GM21717 (cell line): ENCODE measurements around the gene PHACTR3.

ENCODE experiments used
- ATAC-seq: cut with Tn5 transposase; IDR thresholded peaks from one replicate; pipeline ENCODE4 v1.9.1; 2021; ENCODE audit warnings: mild to moderate bottlenecking, moderate library complexity; ENCODE audit not compliant: unreplicated experiment

PHACTR3 gene

DNA sequence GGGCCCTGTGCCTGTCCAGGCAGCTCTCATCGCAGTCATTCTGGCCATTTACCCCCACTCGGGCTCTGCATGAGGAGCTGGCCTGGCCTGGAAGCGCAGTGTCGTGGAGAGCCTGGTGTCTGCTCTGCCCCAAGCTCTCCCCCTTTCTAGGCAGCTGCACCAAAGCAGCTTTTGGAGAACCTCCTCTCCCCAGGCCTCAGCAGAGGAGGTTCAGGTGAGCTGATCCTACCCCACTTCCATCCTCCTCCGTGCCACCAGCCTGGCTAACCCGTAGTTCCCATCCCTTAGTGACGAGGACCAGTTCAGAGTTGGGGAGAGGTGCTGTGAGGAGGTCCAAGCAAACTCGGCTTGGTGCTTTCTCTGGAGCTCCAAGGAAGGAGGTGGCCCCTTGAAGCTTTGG is 30.5 kb upstream of the PHACTR3 start:
- no peak for ATAC-seq

DNA sequence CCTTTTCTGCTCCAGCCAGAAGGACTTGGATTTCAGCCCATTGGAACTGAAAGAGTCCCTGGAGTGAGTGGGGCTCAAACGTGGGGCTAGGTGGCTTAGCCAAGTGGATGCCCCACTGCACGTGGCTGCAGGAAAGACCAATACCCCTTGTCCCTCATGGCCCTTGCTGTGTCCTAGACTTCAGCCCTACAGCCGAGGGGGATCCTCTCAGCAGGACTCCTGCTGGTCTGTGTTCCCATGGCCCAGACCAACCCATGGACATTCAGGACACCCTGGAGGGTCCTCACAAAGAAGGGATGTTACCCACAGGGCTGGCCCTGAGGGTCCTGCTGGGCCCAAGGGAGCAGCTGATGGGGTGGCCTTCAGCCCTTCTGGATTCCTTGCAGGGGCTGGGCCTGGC is 30.0 kb upstream of the PHACTR3 start:
- no peak for ATAC-seq

DNA sequence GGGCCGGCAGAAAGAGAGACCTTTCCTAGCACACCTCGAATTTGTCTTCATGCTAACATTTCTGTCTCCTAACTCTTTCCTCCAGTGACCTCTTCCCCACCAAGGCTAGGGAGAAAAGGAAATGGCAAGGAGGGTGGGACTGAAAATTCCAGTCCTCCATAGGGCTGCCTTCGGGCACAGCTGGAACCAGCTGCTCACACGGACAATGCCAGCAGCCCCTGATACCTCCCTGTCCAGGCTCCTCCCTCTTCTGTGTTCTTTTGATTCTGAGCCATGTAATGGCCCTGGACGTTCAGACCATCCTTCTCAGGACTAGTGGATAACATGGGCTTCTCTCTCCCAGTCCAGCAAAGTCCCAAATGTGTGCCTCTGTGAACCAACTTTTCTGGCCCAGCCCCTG is 29.1 kb upstream of the PHACTR3 start:
- ATAC-seq = no peak

DNA sequence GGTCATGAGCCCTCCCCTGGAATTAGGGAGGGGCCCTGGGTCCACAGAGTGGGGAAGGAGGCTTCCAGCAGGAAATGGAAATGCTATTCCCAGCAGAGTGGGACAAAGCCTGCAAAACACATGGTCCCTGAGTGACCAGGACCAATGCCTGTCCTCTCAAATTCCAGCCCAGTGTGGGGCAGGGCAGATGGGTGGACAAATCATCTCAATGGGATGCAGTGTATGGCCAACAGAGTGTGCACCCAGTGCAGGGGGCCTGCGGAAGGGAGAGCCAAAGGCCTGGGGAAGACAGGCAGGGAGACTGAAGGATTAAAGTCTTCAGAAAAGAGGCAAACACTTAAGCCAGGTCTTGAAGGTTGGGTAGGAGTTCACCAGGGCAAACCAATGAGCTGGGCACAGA is 28.7 kb upstream of the PHACTR3 start:
- ATAC-seq = no peak

DNA sequence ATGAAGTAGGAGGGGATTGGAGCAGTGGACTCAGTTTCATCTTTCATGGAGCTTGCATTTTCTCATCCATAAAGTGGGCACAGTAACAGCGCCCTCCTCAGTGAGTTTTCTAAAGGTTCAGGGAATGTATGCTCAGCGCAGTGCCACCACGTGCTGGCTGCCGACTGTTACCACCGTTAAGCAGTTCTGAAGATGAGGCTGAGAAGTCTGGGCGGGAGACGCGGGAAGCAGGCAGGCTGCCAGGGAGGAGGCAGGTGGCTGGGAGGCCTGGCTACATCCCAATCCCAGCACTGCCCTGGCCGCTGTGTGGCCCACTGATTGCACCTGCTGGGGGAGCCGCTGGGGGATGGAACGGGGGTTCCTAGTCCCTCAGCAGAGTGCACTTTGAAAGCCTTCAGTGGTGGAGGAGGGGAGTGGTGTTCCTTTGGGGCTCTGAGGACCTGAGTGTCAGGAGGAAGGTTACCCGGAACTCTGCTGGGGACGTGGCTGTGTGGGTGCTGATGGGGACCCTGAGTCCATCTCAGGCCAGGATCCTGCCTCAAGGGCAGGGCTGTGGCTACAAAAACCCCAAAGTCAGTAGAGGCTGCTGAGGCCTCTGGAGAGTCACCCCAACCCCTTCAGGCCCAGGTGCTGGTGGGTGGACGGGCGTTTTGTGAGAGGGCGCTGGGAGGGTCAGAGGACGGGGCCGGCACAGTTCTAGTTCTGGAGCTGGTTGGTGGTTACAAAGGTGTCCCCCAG is 28.0 kb upstream of the PHACTR3 start:
- ATAC-seq = no peak

DNA sequence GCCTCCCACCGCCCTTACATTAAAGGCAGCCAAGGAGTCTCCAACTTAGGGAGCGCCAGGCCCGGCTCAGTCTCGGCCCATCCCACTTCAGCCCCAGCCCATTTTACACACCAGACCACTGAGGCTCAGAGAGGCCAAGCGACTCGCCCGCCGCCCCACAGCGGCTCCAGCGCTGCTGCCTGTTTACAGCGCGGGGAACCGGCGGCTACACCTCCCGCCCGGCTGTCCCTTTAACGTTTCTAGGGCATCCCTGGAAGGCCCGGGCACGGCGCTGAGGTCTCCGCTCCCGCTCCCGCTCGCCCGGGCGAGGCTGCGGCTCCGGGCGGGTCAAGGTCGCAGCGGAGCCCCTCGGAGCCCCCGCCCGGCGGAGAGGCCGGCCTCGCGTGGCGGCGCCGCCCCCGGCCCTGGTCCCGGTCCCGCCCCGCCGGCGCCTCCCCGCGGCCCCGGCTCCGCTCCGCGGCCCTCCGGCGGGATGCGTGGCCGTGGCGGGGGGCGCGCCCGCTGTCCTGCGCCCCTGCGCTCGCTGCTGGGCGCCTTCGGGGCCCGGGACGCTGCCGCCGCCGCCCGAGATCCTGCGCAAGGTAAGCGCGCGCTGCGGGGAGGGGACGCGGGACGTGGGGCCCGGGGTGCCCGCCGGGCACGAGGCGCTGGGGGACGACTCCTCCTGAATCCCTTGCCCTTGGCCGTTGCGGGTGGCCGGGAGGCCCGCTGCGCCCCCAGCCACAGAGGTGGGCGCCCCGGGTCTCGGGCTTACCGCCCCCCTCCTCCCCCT is 27.1 kb upstream of the PHACTR3 start:
- no peak for ATAC-seq

DNA sequence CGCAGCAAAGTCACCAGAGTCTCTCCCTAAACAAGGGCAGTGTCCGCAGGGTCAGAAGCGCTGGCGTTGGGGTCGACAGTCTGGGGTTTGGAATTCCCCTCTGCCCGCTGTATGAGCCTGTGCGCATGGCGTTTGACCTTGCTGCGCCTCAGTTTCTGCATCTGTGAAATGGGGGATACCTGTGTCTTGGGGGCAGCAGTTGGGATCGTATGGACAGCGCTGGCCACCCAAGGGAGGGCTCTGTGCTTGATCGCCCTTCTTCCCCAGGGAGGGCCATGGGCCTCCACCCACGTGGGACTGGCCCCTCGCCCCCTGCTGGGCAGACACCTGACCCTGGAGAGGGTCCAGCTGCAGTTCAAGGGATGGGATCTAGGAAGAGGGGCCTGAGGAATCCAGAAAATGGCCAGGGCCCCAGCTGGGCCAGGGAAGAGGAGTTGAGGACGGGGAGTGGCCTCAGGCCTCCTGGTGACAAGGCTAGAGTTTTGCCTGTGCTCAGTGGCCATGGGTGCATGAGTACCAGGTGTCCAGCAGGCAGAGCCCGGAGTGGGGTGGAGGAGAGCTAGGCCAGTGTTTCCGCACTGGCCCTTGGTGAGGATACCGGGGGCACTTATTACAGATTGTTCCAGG is 26.4 kb upstream of the PHACTR3 start:
- ATAC-seq = no peak

DNA sequence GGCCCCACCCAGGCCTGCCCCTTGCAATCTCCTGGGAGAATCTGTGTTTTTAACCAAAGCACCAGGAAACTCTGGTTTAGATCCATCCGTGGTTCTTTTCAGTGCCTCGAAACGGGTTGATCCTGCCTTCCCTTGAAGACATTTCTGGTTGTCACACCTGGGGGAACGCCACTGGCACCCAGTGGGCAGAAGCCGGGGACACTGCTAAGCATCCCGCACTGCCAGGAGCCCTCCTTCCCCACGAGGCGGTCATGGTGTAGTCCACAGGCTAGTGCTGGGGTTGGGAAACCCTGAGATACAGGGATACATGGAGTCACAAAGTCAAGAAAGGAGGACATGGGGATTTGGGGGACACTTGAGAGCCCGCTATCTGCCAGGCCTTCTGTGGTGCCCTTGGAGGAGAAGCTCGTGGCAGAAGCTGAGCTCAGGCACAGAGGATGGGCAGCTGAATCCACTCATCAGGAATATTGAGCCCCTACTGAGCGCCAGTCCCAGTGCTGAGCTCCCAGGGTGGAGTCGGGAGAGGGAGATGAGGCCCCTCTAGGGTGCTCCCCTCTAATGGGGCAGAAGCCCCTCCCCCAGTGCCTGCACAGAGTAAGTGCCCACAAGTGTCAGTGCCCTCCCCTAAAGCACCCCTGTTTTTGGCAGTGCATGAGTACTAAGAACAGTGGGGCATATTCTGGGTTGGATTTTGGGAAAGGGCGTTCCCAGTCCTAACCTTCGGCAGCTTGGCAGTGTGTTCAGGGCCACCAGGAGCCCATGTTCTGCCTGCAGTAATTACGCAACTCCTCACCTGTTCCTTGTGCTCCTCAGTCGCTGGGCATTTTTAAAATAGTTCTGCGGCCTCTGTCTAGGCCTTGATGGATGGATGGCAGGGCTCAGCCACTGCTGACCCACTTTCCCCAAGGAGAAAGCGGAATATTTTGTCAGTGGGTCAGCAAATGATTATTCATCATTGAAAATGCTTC is 25.6 kb upstream of the PHACTR3 start:
- no peak for ATAC-seq

DNA sequence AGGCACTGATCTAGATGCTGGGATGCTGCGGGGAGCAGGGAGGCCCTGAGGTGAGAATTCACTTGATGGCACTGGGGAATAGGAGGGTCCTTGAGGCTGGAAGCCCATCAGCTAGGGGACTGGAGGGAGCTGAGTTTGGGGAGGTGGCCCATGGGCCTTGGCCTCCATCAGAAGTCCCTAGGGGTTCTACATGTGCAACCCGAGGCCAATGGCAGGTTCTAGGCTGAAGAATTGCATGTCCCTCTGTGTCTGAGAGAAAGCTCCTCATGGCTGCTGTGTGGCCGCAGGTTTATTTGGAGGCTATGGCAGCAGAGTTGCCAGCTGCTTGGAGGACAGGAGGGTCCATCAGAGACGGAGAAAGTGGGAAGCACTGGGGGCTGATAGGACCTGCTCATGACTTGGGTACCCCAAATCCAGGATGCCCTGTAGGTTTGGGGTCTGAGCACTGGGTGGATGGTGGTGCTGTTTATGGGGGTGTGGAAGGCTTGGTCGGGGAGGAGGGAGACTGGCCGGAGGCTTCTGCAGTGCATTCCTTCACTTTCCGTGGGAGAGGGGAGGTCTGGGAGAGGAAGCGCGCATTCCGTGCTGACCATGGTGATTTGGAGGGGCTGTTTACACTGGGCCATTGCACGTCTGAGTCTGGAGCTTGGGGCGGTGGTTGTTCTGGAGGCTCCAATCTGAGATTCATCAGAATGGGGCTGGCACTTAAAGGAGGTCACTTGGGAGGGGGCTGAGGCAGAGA is 24.8 kb upstream of the PHACTR3 start:
- no peak for ATAC-seq

DNA sequence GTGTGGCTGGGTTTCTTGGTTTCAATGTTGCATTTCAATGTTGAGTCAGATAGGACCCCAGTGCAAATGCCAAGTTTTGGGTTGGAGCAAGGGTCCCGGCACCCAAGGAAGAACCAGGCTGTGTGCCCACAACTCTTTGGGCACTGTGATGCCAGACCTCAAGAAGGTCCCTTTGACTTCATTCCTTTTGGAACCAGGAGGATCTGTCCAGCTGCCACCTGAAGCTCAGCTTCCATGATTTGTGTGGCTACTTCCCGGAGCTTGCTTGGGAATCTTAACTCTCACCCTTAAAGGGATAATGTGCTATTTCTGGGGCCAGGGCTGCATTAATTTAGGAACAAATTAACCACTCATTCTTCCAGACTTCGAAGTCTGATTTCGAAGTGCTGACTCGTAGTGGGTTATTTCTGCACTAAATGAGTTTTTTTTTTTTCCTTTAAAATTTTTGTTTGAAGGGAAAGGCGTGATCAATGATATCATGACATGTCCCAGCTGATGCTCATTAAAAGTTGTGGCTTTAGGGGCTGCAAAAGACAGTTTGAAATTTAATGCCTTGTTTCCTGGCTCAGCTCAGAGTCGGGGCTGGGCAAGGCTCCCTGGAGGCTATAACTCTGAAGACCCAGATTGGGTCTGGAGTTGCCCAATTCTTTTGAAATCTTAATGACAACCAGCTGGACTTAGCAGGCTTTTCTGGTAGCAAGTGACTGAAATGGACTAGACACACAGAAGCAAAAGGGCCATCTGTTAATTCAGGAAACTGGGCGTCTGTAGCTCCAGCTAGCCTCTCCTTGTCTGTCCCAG is 24.0 kb upstream of the PHACTR3 start:
- no peak for ATAC-seq

DNA sequence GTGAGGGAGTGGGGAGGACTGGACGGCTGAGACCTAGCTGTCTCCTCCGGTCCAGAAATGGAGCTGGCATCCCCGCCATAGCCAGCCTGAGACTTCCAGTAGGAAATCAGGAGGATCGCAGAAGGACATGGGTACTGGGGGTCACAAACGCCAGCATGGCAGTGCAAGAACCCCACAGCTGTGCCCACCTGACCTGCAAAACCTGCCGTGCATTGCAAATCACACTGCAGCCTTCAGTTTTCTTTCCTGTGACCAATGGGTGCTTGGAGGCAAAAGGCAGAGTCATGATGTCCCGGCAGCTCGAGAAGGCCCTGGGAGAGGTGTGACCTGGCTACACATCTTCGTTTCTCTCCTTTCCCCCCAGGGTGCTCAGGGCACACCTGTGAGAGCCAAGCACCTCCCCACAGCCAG is 23.3 kb upstream of the PHACTR3 start:
- no peak for ATAC-seq

DNA sequence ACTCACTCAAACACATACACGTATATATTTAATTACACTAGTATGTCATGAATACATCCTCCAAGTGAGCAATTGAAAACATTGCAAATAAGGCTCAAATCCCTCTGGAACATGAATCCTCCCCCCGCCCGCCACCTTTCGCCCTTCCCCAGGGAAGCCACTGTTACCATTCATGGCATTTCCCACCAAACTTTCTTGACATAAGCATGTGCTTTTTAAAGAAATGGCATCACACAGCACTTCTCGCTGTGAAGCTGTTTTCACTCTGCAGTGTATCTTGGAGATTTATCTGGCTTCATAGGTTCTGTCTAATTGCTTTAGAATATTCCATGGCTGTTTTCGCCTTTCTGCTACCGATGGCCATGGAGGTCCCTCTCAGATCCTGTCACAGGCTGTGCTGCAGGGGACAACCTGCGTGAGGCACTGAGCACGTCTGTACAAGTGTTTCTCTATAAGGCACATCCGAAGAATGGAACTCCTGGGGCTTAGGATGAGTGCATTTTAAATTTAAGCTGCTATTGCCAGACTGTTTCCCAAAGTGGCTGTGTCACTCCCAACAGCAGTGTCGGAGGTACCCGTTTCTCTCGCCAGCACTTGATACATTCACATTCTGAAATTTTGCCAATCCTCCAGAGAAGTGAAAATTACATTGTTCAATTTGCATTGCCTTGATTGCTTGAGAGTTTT is 22.2 kb upstream of the PHACTR3 start:
- no peak for ATAC-seq

DNA sequence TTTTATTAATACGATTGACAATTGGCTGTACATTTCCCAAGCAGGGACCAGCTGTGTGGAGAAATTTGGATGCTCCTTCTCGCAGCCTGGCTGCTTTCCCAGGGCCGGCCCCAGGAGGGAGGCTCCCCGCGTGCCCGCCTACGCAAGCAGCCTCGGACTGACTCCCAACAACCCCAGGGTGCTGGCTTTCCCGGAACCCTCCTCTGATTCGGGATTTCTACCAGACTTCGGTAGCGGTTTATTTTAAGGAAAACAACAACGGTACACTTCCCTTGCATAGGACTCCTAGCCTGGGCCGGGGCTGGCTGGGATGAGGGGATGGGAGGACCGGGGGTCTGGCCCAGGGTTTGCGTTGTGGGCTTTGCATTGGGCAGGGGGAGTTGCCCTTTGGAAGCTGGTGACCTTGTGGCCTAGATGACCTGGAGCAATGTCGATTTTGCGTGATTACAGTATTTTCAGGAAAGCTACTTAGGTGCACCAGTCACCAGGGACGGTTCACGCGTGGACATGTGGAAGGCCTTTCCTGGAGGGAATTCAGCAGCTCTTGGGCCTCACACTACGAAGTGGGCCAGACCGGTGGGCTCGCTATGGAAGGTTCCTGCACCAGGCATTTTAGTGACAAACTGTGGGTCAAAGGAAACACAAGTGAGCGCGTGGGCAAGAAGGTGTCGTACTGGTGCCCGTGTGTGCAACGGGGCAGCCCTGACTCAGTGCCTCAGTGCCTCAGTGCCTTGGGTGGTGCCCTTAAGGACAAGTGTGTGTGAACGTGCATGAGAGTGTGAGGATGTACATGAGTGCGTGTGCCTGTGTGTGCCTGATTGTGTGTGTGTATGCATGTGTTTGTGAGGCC is 20.7 kb upstream of the PHACTR3 start:
- ATAC-seq = no peak

DNA sequence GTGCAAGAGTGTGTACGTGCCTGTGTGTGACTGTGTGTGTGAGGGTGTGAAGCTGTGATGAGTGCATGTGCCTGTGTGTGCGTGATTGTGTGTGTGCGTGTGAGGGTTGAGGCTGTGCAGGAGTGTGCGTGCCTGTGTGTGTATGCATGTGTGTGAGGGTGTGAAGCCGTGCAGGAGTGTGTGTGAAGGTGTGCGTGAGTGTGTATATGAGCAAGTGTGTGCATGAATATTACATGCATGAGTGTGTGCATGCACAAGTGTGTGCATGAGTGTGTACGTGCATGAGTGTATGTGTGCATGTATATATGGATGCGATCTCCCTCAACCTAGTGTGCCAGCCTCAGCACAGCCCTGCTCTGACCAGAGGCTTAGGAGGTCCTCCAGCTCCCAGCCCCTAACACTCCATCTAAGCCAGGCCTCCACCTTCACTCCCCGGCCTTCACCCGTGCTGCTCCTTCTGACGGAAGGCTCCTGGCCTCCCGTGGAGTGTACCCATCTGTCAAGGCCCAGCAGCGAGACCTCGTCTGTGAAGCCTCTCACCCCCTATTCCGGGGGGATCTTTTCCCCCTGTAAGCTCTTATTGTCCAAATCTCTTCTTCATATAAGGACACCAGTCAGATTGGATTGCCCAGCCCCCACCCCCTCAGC is 19.9 kb upstream of the PHACTR3 start:
- ATAC-seq = no peak

DNA sequence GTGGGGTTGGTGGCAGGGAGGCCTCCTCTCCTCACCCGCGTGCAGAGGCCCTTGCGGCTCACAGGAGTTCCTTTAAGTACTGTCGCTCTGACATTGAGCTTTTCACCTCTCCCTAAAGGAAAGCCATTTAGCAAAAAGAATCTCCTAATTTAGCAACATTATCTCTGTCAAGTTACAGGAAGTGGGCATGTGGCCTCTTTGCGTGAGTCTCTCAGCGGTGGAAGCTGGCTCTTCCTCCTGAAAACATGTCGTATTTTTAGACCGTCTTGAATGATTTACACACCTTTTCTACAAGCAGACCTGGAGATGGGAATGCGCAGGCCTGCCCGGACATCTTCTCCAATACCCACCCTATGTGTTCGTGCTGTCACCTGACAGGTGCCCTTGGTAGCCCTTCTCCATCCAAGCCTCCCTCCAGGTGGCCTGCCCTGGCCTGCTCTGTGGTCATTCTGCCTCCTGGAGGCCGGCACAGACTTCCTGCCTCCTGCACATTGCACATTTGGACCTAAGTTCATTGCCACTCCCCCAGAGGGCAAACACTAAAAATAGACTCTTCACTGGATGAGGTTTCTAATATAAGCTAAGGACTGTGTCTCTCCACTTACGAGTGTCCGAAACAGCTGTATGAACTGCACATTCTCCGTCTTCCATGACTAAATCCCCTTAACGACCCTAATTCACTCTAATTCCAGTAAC is 18.5 kb upstream of the PHACTR3 start:
- no peak for ATAC-seq

DNA sequence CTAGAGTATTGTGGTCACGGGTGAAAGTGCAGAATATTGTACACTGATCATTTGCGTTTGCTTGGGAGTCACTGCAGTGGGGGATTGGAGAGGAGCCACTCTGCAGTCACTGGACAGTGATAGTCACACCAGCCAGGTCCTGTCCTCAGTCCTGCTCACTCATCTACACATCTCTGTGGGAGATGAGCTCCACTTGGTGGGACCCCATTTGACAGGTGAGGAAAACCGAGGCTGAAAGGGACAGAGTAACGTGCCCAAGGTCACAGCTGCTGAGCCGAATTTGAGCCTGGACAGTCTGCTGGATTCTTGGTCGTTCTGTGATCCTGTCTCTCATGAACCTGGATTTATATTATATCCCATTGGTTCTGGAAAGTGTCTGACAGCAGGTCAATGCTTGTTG is 17.7 kb upstream of the PHACTR3 start:
- no peak for ATAC-seq

DNA sequence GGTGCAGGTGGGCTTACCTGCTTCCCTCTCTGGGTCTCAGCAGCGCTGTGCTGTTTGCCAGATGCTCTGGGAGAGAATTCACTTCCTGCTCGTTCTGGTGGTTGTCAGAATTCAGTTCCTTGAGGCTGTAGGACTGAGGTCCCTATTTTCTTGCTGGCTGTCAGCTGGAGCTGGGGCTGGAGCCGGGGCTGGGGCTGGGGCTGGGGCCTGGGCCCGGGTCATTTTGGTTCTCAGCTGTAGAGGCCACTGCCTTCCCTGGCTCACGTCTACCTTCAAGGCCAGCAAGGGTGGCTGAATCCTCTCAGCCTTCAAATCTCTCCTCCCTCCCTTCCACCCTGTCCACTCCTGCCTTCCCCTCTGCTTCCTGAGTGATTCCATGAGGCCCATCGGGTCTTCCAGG is 16.8 kb upstream of the PHACTR3 start:
- ATAC-seq = no peak
